ENCODE results near the gene CLIC4.
"Not testable (repeated sequence)": the region's sequence is repeated elsewhere in the genome, so short reads cannot be mapped to it uniquely, and the experiment has no call there.

The CLIC4 gene

DNA sequence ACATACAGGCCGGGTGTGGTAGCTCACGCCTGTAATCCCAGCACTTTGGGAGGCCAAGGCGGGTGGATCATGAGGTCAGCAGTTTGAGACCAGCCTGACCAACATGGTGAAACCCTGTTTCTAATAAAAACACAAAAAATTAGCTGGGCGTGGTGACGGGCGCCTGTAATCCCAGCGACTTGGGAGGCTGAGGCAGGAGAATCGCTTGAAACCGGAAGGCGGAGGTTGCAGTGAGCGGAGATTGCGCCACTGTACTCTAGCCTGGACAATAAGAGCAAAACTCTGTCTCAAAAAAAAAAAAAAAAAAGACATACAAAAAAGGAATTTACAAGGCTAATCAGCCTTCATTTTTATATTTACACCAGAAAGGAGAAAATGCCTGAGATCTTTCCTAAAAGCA lies 78.2 kb downstream of the CLIC4 start:
- DNase-seq: not testable (repeated sequence)

DNA sequence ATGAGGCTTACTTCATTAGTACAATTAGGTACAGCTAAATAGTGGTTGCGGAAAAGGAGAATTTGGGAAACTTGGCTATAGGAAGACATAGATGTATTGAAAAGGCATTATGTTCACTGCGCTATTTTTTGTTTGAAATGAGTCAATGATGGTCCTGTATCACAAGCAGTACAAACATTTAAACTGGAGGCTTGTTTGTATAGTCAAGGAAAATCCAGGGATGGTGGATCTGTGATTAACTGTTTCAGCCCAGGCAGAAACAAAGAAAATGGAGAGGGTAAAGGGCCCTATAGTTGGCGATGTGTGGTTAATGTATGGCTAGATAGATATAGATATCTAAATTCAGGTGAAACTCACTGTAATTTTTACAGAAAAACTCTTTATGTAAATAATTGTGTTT lies 79.9 kb downstream of the CLIC4 start:
- DNase-seq: no peak

DNA sequence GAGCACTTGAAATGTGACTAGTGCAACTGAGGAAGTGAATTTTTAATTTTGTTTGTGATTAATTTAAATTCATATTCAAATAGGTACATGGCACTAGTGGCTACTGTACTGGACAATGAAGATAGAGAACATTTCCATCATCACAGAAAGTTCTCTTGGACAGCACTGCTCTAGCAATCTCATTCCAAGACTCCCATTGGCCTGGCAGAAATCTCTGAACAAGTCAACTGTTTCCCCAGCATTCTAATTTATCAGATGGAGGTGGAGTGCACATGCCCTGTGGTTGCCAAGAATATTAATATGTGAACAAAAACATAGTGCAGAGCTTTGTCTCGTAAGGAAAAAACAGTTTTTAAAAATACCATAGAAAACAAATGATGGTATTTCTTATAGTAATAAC lies 81.3 kb downstream of the CLIC4 start:
- no peak for DNase-seq

DNA sequence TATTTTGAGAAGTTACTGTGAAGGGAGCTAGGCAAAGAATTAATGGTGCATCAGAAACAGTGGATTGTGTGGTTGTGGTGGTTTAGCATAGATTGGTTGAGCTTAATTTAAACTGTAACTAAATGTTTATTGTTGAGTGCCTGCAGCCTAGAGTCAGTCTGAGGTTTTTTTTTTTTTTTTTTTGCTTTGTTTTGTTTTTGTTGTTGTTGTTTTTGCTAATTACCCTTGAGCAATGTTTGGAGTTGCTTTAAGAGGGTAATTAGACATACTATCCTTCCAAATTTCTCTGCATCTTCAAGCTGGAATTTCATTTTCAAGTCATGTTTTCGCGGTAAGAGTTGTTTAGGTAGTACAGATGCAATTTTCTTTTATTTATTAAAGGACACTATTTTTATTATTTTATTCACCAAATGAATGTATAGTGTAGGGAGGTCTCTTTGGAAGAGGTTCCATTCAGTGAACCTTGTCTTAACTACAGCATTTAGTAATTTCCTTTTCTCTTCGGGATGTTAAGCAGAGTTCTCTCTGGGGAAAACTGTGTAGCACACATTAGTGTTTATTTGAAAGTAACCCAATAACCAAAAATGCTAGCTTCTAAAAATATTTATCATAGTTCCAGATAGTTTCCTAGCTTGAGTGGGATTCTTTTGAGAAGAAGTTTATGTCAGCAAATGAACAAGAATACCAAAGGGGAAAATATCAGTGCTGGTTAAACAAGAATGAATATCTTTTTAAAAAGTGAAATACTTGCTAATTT lies 82.3 kb downstream of the CLIC4 start:
- DNase-seq: no peak

DNA sequence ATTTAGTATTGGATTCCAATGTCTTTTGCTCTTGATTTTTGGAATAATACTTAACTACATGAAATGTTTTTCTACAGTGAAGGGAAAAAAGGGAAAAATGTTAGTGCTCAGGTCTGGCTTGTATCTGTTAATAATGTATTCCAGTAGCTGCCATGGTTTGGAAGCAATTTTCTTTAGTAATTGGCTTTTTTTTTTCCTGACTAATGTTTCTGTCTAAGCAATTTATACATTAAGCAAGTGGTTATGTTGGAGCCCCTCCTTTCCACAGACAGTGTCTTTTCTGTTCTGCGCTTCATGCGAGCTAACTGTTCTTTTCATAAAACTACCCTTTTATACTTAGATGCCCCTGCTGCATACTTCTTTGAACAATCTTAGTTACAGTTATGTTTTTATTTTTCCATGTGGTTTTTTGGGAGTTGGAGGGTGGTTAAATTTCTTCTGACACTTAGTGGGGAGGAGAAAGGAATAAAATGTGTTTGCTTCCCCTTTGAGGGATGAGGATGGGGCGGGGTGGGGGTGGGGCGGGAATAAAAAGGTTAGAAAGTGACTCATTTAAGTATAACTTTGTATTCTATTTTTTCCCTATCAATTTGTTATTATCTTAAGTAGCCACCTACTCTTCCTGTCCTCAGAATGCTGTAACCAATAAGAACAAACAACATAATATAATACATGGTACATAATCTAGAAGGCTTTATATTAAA lies 83.1 kb downstream of the CLIC4 start:
- no peak for DNase-seq

DNA sequence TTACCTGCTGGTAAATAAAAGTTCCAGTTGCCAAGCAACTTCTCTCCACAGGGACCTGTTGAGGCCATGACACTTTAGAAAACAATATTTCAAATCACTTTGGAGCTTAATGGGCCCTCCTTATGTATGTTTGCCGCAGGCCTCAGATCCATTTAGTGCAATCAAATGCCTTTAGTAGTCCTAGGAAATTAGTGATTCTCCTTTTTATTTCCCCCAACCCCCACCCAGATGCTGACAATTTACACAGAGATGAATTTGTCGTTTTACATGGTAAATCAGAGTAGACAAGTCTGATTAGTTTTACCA lies 83.6 kb downstream of the CLIC4 start:
- no peak for DNase-seq

DNA sequence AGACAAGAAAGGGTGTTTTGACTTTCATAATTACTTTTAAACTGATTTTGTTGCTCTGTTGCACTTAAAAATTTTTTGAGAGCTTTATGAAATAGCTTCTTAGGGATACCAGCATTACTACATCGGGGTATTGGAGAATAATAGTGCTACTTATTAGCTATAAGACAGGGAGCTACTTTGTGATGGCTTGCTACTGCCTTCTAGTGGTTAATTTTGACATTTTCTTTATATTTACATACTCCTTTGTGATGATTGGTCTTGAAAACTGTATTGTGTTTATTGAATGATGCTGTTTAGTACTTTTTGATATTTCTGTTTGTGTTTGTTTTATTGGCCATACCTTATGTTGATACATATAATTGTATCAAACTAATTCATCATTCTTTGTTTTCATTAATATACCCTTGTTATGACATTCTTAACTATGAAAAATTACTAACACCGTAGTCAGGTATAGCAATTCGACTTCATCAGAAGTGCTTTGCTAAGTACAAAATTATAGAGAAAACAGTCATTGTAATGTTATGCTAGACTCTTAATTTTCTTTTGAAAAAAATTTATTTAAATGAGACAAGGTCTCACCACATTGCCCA lies 85.5 kb downstream of the CLIC4 start:
- peak; percentile 70 for DNase-seq

DNA sequence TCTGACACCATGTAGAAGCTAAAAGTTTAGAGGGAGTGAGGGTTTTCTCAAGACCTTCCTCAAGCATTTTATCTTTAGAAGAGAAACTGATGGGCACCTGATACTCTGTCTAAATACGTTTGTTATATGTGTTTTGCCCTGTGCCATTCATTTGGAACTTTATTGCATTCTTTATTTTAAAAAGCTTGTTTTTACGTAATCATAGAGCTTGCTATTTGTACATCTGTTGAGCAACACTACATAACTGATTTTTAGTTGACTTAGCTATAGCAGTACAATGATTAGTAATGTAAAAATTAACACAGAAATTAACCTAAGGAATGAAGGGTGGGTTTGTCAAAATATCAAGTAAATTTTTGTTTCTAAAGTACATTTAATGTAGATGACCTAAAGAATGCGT lies 96.3 kb downstream of the CLIC4 start:
- no peak for DNase-seq

DNA sequence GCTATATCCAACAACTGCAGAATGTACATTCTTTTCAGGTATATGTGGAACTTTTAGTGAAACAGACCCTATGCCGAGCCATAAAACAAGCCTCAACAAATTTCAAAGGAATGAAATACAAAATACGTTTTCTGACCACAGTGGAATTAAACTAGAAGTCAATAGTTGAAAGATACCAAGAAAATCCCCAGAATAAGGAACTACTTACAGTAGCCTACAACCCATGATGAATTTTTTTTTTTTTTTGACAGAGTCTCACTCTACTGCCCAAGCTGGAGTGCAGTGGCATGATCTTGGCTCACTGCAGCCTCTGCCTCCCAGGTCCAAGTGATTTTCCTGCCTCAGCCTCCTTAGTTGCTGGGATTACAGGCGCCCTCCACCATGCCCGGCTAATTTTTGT lies 101.4 kb downstream of the CLIC4 start:
- no peak for DNase-seq

DNA sequence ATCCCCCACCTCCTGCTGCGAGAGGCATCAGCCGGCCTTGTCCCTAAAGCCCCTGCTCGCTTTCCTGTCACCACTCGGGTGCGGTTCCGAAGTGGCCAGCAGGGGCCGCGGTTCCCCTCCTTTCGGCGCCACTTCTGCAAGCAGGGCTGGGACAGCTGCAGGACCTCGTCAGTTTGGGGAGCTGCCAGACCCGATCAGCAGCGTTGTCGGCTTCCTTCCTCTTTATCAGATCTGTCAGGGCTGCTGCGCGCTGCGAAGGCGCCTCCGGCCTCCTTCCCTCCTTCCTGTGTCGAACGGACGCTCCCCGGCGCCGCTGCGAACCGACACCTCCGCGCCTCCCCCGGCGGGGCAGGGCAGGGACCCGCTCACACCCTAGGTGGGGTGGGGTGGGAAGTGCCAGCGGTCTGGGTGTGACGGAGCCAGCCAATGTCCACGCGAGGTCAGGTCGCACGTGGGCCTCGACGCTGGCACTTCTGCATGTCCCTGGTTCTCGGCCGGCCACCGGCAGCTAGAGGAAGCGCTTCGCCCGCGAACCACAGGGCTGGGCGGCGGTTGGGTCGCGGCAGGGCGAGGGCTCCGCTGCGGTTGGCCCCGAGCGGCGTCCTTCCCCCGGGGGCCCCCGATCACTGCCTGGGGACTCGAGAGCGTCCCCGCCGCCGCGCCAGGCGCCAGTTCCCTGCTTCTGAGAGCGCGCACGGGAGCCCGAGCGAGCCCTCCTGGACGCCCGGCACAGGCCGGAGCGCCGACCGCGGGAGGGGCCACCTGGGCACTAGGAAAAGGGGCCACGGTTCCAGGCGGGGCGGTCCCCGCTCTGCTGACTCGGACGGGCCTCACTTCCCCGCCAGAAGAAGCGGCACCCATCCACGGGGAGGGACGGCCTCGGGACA lies 103.0 kb downstream of the CLIC4 start:
- DNase-seq: peak; percentile 92

DNA sequence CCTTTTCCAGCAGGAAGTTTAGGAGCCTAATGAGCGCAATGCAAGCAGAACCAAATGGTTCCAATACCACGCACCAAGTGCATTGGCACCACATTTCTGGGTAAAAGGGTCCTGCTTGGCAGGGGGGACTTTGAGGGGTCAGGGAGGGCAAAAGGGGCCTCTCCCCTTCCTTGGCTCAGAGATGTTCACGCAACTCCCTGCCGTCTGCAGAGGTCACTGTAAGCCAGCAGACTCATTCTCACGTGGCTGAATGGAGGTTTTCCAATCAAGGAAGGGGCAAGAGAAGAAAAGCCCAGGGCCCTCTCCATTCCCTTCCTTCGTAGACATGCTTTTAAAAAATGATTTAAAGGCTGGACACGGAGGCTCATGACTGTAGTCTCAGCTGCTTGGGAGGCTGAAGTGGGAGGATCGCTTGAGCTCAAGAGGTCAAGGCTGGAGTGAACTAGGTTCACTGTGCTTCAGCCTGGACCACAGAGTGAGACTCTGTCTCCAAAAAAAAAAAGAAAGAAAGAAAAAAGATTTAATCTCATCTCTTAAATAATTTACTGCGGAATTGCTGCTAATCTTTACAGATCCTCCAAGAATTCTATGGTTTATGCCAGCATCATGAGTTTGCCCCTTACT lies 104.5 kb downstream of the CLIC4 start:
- DNase-seq: peak; percentile 22

DNA sequence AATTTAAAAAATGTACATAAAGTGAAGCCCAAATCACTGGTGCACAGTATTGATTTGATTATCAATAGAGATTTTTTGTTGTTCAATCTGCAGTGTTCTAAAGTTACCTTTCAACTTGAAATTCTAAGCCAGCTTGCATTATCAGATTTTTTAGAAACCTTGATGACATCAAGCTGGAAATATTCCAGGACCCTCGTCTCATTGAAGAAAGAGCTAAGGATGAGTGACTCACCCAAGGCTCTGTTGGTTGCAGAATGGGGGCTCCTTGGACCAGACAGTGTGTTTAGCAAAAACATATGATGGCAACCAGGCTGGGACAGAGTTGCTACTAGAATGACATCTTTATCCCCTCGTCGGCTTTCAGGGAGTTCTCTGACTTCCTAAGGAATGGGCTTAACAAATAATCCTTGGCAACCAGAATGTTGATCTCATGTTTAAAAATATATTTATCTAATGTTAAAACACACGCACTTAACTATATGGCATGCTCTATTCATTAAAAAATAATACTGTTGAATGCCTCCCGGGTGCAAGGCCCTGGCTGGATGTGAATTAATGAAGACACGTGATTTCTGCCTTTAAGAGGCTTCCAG lies 105.2 kb downstream of the CLIC4 start:
- DNase-seq: no peak

DNA sequence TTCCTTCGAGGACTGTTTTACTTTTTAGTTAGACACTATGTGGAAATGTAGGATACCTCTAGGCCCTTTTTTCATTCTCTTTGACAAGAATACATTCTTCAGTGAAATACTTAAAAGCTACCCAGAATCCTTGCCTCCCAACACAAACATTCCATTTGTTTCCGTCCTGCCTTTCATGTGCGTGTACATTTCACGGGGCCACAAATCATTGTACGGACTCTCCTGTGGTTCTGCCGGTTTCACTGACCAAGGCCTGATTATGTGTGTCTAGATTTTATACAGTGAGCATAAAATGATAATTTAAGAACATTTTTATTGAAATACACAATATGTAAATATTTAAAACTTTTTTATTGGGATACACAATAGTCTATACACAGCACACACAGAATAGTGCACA lies 108.4 kb downstream of the CLIC4 start:
- DNase-seq: no peak

DNA sequence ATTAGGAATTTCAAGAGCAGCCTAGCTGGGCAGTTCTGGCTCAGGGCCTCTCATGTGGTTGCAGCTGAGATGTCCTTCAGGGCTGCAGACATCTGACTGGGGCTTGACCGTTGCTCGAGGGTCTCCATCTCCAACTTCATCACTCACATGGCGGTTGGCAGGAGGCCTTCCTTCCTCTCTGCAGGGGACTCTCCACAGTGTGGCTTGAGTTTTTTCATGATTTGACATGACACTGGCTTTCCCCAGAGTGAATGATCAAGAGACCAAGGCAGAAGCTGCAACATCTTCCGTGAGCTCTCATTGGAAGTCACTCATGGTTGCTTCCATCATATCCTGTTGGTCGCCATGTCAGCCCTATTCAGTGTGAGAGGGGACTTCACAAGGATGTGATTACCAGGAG lies 110.2 kb downstream of the CLIC4 start:
- DNase-seq: no peak

DNA sequence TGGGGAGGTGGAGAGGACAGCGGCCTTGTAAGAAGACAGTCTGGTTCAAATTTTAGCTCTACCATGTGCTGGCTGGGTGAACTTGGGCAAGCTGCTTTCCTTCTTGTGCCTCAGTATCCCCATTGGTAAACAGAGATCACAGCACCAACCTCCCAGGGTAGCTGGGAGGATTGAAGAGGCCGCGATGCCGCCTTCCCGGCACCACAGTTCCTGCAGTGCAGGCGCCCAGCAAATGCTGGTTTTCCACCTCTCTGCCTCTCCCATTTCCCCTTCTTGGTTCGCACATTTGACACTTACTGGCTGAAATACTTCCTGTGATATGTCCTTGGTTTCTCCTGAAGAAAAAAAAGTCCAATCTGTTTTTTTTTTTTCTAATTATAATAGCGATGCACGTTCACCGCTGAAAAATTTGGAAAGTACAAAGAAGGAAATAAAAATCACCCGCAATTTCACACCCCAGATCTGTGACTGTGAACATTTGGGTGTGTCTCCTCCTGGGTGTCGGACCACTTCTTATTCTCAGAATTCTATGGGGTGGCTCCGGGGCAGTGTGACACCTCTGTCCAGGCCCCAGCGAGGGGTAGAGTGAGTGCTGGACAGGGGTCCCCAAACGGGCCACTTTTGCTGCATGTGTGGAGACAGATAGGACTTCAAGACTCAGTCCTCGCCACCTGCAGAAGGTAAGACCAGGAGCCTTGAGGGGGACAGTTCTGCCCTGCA lies 111.7 kb downstream of the CLIC4 start:
- DNase-seq: peak; percentile 41

DNA sequence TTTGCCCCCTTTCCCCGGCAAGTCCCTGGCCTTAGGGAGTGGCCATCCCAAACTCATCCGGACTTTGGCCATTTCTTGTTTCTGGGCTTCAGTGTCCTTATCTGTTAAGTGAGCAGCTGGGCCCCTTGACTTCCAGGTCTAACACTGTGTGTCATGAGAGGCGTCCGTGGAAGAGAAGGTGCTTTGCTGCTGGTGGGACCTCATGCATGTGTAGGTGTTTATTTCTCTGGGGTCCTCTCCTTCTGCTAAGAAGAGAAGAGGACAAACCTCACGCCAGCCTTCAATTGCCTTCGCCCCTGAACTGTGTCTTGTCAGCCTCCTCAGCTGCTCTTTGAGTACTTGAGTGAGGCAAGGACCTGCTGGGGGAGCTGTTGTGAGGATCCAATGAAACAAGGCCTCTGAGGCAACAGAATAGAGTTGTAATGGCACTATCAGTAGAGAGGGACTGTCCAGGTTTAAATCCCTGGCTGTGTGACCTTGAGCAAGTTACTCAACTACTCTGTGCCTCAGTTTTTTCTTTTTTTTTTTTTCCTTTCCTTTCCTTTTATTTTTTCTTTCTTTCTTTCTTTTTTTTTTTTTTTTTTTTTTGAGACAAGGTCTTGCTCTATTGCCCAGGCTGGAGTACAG lies 112.4 kb downstream of the CLIC4 start:
- peak; percentile 21 for DNase-seq

DNA sequence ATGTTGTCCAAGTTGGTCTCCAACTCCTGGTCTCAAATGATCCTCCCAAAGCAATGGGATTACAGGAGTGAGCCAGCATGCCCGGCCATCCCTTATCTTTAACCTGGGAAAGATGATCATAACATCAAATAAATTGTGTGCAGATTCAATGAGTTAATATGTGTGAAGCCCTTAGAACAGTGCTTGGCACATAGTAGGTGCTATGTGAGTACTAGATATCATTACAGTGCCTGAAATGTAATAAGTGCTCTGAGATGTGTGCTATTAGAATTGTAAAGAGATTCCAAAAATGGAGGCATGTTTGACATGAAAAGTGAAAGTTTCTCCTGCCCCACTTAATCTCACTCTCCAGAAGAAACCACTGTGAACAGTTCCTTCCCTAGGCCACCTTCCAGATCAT lies 113.0 kb downstream of the CLIC4 start:
- no peak for DNase-seq

DNA sequence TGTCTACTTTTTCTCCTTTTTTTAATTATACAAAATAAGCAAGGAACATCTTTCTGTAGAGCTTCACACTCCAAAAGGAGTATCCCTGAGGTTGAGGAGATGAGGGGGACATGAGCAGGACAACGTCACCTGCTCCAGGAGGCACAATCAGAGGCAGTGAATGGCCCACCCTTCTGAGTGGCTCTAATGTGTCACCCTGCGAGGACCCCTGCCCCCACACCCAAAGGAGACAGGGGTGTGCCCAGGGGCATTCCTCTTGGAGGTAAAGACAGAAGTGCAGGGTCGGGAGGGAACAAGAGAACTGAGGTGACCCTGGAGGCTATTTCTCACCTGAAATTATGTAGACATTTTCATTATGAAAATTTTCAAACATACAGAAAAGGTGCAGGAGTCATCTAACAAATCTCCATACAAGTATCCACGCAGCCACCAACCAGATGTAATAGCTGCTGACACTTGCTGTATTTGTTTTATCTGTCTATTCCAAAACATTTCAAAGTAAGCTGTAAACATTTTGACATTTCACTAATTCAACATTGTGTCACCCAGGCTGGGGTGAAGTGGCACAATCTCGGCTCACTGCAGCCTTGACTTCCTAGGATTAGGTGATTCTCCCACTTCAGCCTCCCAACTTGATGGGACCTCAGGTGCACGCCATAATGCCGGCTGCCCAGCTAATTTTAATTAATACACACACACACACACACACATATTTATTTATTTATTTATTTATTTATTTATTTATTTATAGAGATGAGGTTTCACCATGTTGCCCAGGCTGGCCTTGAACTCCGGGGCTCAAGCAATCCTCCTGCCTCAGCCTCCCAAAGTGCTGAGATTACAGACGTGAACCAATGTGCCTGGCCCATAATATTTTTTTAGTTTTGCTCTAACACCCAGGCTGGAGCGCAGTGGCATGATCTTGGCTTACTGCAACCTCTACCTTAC lies 114.1 kb downstream of the CLIC4 start:
- no peak for DNase-seq

DNA sequence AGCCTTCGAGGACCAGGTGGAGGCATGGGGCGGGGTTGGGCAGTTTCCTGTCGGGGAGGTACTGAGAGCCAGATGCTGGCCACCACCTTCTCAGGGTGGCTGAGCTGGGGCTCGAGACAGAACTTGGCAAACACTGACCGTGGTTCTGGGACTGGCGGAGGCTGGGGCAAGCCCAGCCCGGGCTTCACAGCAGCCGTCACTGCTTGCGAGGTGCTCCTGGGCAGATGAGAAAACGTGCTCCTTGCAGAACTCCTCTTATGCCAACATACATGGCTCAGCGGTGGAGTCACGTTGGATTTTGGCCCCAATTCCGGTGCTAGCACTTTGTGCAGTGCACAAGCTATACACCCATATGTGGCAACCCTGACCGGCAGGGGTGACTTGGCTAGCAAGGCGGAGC lies 115.6 kb downstream of the CLIC4 start:
- no peak for DNase-seq
